A549 (cell line): ENCODE results near the gene CTRL. TPM values are rescaled to one million over a fixed set of nuclear protein-coding genes. Genes with fewer than 3 reads are reported as not detected.
A peak's percentile ranks its signal among the peaks of the same experiment; 100 is the strongest.

Experiments
- ATAC-seq, 2 experiments: fragments of 200-7000 bp in 1 of 2; fragments of >200 bp in 1 of 2; cut with Nextera tagmentation in 1 of 2; cut with Tn5 transposase in 1 of 2; 3 replicates each; pipeline versions ENCODE4 v1.8.0 to v1.9.1; 2018 to 2020; ENCODE audit warnings: mild to moderate bottlenecking in 1 of 2, moderate library complexity in 1 of 2
- CTCF ChIA-PET: fragments of 300-600 bp; sonication (Branson Sonifier 250); formaldehyde crosslinking; extraction: SDS; loops from one replicate; lab custom pipeline; 2021; ENCODE audit warnings: antibody characterized with exemption, inconsistent platforms; lab: Yijun Ruan, JAX
- POLR2A ChIA-PET: fragments of 350-600 bp; formaldehyde crosslinking; extraction: SDS; loops from one replicate; lab custom pipeline; 2021; ENCODE audit warnings: antibody characterized with exemption, inconsistent platforms; lab: Yijun Ruan, JAX
- DNase-seq, 2 experiments: peaks; one replicate each; pipeline versions ENCODE4 v3.0.0 to v3.0.0-alpha.2; 2011 to 2016; ENCODE audit warnings: low read depth in 1 of 2, low spot score in 1 of 2
- FAIRE-seq: peaks from 2 replicates; lab custom pipeline; 2011; peaks lifted over from hg19 to GRCh38; lab: Jason Lieb, UNC
- H3K27ac ChIP-seq, 2 experiments: fragments of >200 bp; sonication (Bioruptor Twin); formaldehyde crosslinking; 3 replicates each; pipeline ENCODE4 v1.5.1; 2016 to 2017
- H3K4me1 ChIP-seq: fragments of >200 bp; sonication (Bioruptor Twin); formaldehyde crosslinking; 3 replicates; pipeline ENCODE4 v1.6.1; 2016
- H3K4me2 ChIP-seq: fragments of >200 bp; sonication (Bioruptor Twin); formaldehyde crosslinking; 3 replicates; pipeline ENCODE4 v1.6.1; 2016
- H3K4me3 ChIP-seq: fragments of >200 bp; sonication (Bioruptor Twin); formaldehyde crosslinking; 3 replicates; pipeline ENCODE4 v1.5.1; 2016
- H3K9me3 ChIP-seq: fragments of >200 bp; sonication (Bioruptor Twin); formaldehyde crosslinking; 3 replicates; pipeline ENCODE4 v1.6.1; 2016
- ATOH8 ChIP-seq: fragments of 250-450 bp; sonication (Bioruptor Pico); IDR thresholded peaks from 2 replicates; pipeline ENCODE4 v1.5.0; 2020; ENCODE audit warnings: low read depth, mild to moderate bottlenecking, moderate library complexity
- CHD4 ChIP-seq: fragments of 200-600 bp; sonication (generic); IDR thresholded peaks from 2 replicates; pipeline ENCODE4 v1.6.1; 2016; ENCODE audit warnings: antibody characterized with exemption, mild to moderate bottlenecking, borderline replicate concordance
- FOSL2 ChIP-seq, 2 experiments: fragments of 450-650 bp in 1 of 2; fragments of >200 bp in 1 of 2; sonication (Bioruptor Twin) in 1 of 2; formaldehyde crosslinking; IDR thresholded peaks; 2 replicates each; pipeline versions ENCODE4 v1.5.0 to v1.6.1; 2016 to 2020; ENCODE audit warnings: mild to moderate bottlenecking in 1 of 2, moderate library complexity in 1 of 2
- FOXS1 ChIP-seq: fragments of 250-450 bp; sonication (Bioruptor Pico); IDR thresholded peaks from 2 replicates; pipeline ENCODE4 v1.5.0; 2020; ENCODE audit warnings: mild to moderate bottlenecking, moderate library complexity
- HDAC2 ChIP-seq: fragments of 200-600 bp; sonication (generic); IDR thresholded peaks from 2 replicates; pipeline ENCODE4 v1.6.1; 2016
- HES2 ChIP-seq: fragments of >200 bp; sonication (Bioruptor Twin); formaldehyde crosslinking; IDR thresholded peaks from 2 replicates; pipeline ENCODE4 v1.6.1; 2016
- HOXB13 ChIP-seq: fragments of 250-450 bp; sonication (Bioruptor Pico); IDR thresholded peaks from 2 replicates; pipeline ENCODE4 v1.5.0; 2020; ENCODE audit warnings: low read depth, mild to moderate bottlenecking, moderate library complexity
- HOXB5 ChIP-seq: fragments of 250-450 bp; sonication (Bioruptor Pico); IDR thresholded peaks from 2 replicates; pipeline ENCODE4 v1.5.0; 2020; ENCODE audit warnings: mild to moderate bottlenecking, moderate library complexity
- KDM1A ChIP-seq: fragments of 200-600 bp; sonication (generic); IDR thresholded peaks from 2 replicates; pipeline ENCODE4 v1.6.1; 2016; ENCODE audit warnings: low read depth, mild to moderate bottlenecking
- MAFK ChIP-seq: fragments of 450-650 bp; IDR thresholded peaks from 2 replicates; pipeline ENCODE4 v1.6.1; 2014; ENCODE audit not compliant: partially characterized antibody
- NPAS2 ChIP-seq: fragments of 250-450 bp; sonication (Bioruptor Pico); IDR thresholded peaks from 2 replicates; pipeline ENCODE4 v1.8.0; 2022; ENCODE audit warnings: mild to moderate bottlenecking, moderate library complexity, borderline replicate concordance
- REST ChIP-seq: fragments of 200-600 bp; sonication (generic); IDR thresholded peaks from 2 replicates; pipeline ENCODE4 v1.6.1; 2016; ENCODE audit warnings: antibody characterized with exemption, mild to moderate bottlenecking, moderate library complexity
- RFX5 ChIP-seq: fragments of 450-650 bp; IDR thresholded peaks from 2 replicates; pipeline ENCODE4 v1.7.1; 2014; ENCODE audit warnings: antibody characterized with exemption, mild to moderate bottlenecking, moderate library complexity
- SMC3 ChIP-seq: fragments of >200 bp; sonication (Bioruptor Twin); formaldehyde crosslinking; IDR thresholded peaks from 3 replicates; pipeline ENCODE4 v1.6.1; 2018; ENCODE audit warnings: inconsistent platforms
- USF2 ChIP-seq: fragments of 450-650 bp; IDR thresholded peaks from 2 replicates; pipeline ENCODE4 v1.6.1; 2014; ENCODE audit warnings: antibody characterized with exemption
- ZC3H11A ChIP-seq: fragments of 450-650 bp; IDR thresholded peaks from 2 replicates; pipeline ENCODE4 v1.6.1; 2014; ENCODE audit warnings: antibody characterized with exemption, mild to moderate bottlenecking
- ZFP36 ChIP-seq: fragments of 450-650 bp; IDR thresholded peaks from 2 replicates; pipeline ENCODE4 v1.6.1; 2014; ENCODE audit warnings: borderline replicate concordance; ENCODE audit not compliant: partially characterized antibody
- ZSCAN20 ChIP-seq: fragments of 250-450 bp; sonication (Bioruptor Pico); IDR thresholded peaks from 2 replicates; pipeline ENCODE4 v1.8.0; 2022; ENCODE audit warnings: mild to moderate bottlenecking, moderate library complexity
- WGBS: methylation state at CpG from one replicate; pipeline ENCODE4 v1.1.6; 2017; ENCODE audit errors: missing lambda C conversion rate; 5-methylcytosine and 5-hydroxymethylcytosine counted together
- polyA plus RNA-seq, 4 experiments: library from polyadenylated mRNA; depleted of rRNA in 3 of 4; stranded (reverse); fragments of >200 nt; fragmentation: RNase III in 1 of 4; extraction: RNeasy Plus Mini Kit Qiagen cat#74134 plus additional on column Dnase treatment in 1 of 4; gene quantifications; 2 replicates in 3 of 4; 3 replicates in 1 of 4; pipeline ENCODE4 v1.2.3, GENCODE V29; 2011 to 2017

The CTRL gene
- polyA plus RNA-seq, 2 of the 4 experiments (the other 2 are of a cell fraction), result 0.92 to 3.6 TPM

- ATAC-seq (peak; percentile 12 to 35; a peak in 1 of 6 replicates), FAIRE-seq (no peak), DNase-seq (no peak)
- POLR2A ChIA-PET, result no interaction called here
- Histone ChIP-seq H3K27ac (no peak overlapping the region), H3K4me2 (no peak overlapping the region), H3K9me3 (no peaks in the 10 kb centered on the region), H3K4me1 (no peaks in the 10 kb centered on the region), H3K4me3 (no peak overlapping the region)
- no peak for TF ChIP-seq RFX5
- no peak for TF ChIP-seq USF2
- no peak for TF ChIP-seq REST
- no peak for TF ChIP-seq FOXS1 (CRISPR knock-in tag)
- no peak for TF ChIP-seq FOSL2 (IDR thresholded peaks at IDR 0.05)
- TF ChIP-seq FOSL2 (CRISPR knock-in tag; IDR thresholded peaks at IDR 0.05), result no peak
- WGBS, result 95% methylated on average over 35 of the region's 36 CpGs
- CTCF ChIA-PET, result interaction anchor here (0.6 to 1.9 kb wide), 10 partner anchors 9 to 322 kb away, joined by 3 to 9 read pairs (median 5); partner anchors contain the start of gene CTRL
These were observed 22.5 kb downstream of the CTRL start for GRCh38 chr16:67909056-67909742.

- peak in 1 of 2 experiments; percentile 20; a peak in 2 of 6 replicates for ATAC-seq
- H3K27ac ChIP-seq, result no peak overlapping the region
- WGBS, result 93% methylated on average over 11 of the region's 11 CpGs
- no peak for TF ChIP-seq ZSCAN20 (CRISPR knock-in tag)
- no peak for TF ChIP-seq MAFK
- TF ChIP-seq, all 56 proteins: peak for 0
- FAIRE-seq (no peak), DNase-seq (no peak)
- ChIA-PET POLR2A (no interaction called here), CTCF (interaction anchor here (0.6 to 12.7 kb wide), 11 partner anchors 8 to 336 kb away, joined by 3 to 102 read pairs (median 5); partner anchors contain the start of gene NRN1L)
- Histone ChIP-seq H3K4me2 (no peak overlapping the region), H3K4me1 (no peaks in the 10 kb centered on the region), H3K4me3 (no peak overlapping the region), H3K9me3 (no peaks in the 10 kb centered on the region)
These were observed 24.1 kb downstream of the CTRL start for GRCh38 chr16:67907397-67908180.

GRCh38 chr16:67902831-67903230, 28.8 kb downstream of the CTRL start:
- TF ChIP-seq HOXB5, result no peak
- TF ChIP-seq ATOH8 (CRISPR knock-in tag), result no peak
- TF ChIP-seq SMC3, result no peak
- TF ChIP-seq HDAC2, result no peak
- TF ChIP-seq ZC3H11A, result no peak
- no peak for TF ChIP-seq NPAS2 (CRISPR knock-in tag)
- no peak for TF ChIP-seq HES2
- no peak for TF ChIP-seq FOXS1 (CRISPR knock-in tag)
- TF ChIP-seq KDM1A, result no peak
- no peak for TF ChIP-seq CHD4
- no peak for TF ChIP-seq ZFP36
- TF ChIP-seq HOXB13 (CRISPR knock-in tag), result no peak
- Histone ChIP-seq H3K4me3 (no peak overlapping the region), H3K9me3 (no peaks in the 10 kb centered on the region), H3K27ac (no peak overlapping the region), H3K4me1 (no peaks in the 10 kb centered on the region), H3K4me2 (no peak overlapping the region)
- no peak for FAIRE-seq
- WGBS, result 97% methylated on average over 4 of the region's 4 CpGs
- ATAC-seq, result no peak
- DNase-seq, result no peak
- CTCF ChIA-PET, result interaction anchor here (1.5 to 12.7 kb wide), 4 partner anchors 11 to 87 kb away, joined by 8 to 102 read pairs (median 12); partner anchors contain the start of gene NRN1L
- POLR2A ChIA-PET, result no interaction called here
